ENCODE measurements around the gene SMC3.

SMC3 gene

DNA sequence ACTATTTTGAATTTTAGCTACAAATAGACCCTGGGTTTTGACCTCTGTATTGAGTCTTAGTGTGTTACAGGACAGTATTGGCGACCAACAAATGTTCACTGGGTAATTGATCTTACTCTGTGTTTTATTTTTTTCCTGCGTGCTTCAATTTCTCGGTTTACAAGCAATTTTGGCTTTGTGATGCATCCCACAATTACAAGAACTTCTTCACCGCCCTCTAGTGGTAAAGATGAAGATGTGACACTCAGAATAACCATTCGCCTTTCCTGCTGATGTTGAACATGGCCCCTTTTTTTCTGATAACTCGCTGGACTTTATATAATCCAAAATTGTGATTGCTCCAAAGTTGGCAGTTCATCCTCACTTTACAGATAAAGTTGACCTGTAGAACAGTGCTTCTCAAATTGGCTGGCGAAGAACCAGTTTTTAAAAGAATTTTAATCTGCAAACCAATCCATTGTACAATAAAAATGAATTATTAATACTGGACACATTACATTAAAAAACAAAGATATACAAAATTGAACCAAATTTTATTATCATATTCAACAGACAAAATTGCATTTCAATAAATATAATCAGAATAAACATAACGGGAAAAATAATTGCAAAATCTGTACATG lies 20.2 kb upstream of the SMC3 start:
- TF ChIP-seq, protein P1, sequence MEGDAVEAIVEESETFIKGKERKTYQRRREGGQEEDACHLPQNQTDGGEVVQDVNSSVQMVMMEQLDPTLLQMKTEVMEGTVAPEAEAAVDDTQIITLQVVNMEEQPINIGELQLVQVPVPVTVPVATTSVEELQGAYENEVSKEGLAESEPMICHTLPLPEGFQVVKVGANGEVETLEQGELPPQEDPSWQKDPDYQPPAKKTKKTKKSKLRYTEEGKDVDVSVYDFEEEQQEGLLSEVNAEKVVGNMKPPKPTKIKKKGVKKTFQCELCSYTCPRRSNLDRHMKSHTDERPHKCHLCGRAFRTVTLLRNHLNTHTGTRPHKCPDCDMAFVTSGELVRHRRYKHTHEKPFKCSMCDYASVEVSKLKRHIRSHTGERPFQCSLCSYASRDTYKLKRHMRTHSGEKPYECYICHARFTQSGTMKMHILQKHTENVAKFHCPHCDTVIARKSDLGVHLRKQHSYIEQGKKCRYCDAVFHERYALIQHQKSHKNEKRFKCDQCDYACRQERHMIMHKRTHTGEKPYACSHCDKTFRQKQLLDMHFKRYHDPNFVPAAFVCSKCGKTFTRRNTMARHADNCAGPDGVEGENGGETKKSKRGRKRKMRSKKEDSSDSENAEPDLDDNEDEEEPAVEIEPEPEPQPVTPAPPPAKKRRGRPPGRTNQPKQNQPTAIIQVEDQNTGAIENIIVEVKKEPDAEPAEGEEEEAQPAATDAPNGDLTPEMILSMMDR (IDR thresholded peaks at IDR 0.05; ENCODE audit: extremely low read depth, missing control alignments) = peak; percentile 49
- peak; percentile 65 for DNase-seq (ENCODE audit: low spot score)

DNA sequence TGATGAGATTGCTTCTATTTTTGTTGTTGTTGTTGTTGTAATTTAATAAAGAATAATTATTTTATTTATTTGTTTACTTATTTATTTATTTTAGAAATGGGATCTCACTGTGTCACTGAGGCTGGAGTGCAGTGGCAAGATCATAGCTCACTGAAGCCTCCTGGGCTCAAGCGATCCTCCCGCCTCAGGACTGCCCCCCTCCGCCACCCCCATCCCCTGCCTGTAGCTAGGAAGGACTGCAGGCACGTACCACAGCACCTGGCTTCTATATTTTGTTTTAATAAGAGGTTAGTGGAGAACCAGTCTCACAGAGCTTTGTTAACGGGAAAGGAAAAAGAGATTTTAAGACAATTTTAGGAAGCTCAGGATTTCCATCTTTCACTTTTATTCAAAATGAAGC lies 19.5 kb upstream of the SMC3 start:
- no peak for DNase-seq (ENCODE audit: low spot score)
- TF ChIP-seq, protein P1 (IDR thresholded peaks at IDR 0.05; ENCODE audit: extremely low read depth, missing control alignments) = no peak

DNA sequence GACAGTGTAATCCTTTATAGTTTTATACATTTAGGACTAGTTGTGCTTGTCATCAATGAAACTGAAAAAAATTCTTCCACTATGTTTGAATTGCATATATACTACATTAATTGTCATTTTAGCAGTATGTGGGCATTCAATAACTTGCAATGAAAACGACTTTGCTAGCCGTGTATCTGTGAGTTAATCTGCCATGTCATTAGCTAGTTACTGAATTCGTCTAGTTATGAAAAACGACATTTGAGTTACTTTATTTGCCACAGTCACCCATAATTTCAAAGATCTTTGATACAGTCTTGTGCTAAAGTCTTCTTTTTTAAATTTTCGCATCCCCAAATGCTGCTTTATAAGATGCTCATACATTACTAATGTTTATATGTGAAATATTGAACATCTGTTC lies 18.3 kb upstream of the SMC3 start:
- DNase-seq (ENCODE audit: low spot score) = no peak
- TF ChIP-seq, protein P1 (IDR thresholded peaks at IDR 0.05; ENCODE audit: extremely low read depth, missing control alignments) = no peak

DNA sequence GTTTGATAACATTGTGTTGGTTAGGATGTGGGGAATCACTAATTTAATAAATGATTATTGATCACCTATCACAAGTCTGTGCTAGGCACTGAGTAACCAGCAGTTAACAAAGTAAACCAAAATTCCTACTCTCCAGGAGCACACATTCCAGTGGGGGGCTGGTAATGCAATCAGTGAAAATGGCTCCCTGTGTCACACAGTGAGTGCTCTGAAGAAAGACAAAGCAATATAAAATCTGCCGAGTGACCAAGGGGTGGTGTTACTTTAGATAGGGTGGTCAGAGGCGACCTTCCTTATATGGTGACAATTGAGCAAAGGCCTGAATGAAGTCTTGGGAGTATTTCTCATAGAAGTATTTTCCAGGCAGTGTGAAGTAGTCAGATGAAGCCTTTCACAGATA lies 13.6 kb upstream of the SMC3 start:
- DNase-seq (ENCODE audit: low spot score) = no peak
- TF ChIP-seq, protein P1 (IDR thresholded peaks at IDR 0.05; ENCODE audit: extremely low read depth, missing control alignments) = no peak

DNA sequence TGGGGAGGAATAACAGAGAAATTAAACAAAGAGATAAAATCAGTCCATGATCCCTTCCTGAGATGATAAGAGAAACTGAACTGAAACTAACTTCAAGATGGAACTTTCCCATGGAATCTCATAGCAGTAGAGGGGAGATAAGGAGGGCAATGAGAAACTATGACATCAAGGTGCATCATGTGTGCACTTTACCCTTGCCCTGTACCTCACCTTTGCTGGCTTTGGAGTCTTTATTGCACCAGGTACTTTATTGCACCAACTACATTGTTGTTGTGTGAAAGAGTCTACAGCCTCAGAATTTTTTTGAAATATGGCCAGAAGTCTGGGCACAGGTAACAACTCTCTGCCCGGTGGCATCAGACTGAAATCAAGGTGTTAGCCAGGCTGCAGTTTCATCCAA lies 11.2 kb upstream of the SMC3 start:
- TF ChIP-seq, protein P1 (IDR thresholded peaks at IDR 0.05; ENCODE audit: extremely low read depth, missing control alignments) = no peak
- no peak for DNase-seq (ENCODE audit: low spot score)

DNA sequence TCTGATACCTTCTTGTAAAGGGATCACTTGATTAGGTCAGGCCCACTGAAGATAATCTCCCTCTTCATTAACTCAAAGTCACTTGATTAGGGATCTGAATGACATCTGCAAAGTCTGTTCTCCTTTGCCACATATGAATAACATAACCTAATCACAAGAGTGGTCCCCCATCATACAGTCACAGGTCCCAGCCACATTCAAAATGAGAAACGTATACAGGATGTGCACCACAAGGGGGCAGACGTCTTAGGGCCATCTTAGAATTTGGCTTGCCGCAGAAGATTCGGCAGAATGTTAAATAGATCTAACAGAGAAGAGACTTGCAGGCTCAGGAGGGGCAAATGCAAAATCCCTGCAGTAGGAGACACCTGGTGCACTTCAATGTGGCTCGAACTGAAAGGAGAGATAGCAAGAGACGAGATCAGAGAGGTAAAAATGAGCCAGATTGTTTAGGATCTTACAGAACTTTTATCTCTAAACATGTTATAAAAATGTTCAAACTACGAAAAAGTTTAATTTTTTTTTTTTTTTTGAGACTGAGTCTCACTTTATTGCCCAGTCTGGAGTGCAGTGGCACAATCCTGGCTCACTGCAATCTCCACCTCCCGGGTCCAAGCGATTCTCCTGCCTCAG lies 10.4 kb upstream of the SMC3 start:
- DNase-seq (ENCODE audit: low spot score) = peak; percentile 55
- TF ChIP-seq, protein P1 (IDR thresholded peaks at IDR 0.05; ENCODE audit: extremely low read depth, missing control alignments) = peak; percentile 48

DNA sequence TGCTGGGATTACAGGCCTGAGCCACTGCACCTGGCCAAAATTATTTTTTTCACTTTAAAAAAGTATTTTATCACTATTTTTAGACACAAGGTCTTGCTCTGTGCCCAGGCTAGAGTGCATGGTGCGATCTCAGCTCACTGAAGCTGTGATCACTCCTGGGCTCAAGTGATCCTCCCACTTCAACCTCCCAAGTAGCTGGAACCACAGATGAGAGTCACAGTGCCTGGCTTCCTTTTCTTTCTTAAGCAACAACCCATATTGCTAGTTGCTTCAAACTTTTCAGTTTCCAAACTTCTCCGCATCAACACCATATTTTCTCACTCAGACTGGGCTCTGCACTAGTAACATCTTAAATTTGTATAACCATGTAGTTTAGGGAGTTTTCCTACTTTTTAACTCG lies 9.5 kb upstream of the SMC3 start:
- TF ChIP-seq, protein P1 (IDR thresholded peaks at IDR 0.05; ENCODE audit: extremely low read depth, missing control alignments) = no peak

More for the DNA sequence above, 9.5 kb upstream of the SMC3 start:
- no peak for DNase-seq (ENCODE audit: low spot score)
